Fibroblast of skin of scalp (primary cell): ENCODE results near the gene JAM3.
A peak's percentile ranks its signal among the peaks of the same experiment; 100 is the strongest.
"Not testable (repeated sequence)": the region's sequence is repeated elsewhere in the genome, so short reads cannot be mapped to it uniquely, and the experiment has no call there.

ENCODE experiments used
- DNase-seq: peaks from one replicate; pipeline ENCODE4 v3.0.0-alpha.2; 2013

Gene JAM3

DNA sequence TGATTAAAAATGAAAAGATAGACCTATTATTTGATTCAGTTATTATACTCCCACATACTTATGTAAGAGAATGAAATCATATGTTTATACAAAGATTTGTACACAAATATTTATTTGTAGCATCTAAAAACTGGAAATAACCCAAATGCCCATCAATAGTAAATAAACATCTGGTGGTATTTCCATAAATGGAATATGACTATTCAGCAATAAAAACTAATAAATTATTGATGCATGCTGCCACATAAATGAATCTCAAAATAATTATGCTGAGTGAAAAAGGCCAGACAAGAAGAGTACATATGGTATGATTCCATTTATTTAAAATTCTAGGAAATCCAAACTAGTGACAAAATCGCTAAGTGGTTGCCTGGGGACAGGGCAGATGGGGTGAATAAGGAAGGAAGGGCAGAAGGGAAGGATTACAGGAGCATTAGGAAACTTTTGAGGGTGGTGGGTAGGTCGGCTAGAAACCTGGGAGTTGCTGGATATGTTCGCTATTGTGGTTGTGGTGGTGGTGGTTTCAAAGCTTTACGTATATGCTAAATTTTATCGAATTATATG lies 41.5 kb downstream of the JAM3 start:
- DNase-seq = no peak

DNA sequence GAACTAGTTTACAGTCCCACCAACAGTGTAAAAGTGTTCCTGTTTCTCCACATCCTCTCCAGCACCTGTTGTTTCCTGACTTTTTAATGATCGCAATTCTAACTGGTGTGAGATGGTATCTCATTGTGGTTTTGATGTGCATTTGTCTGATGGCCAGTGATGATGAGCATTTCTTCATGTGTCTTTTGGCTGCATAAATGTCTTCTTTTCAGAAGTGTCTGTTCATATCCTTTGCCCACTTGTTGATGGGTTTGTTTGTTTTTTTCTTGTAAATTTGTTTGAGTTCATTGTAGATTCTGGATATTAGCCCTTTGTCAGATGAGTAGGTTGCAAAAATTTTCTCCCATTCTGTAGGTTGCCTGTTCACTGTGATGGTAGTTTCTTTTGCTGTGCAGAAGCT lies 44.9 kb downstream of the JAM3 start:
- not testable (repeated sequence) for DNase-seq

GRCh38 chr11:134116210-134116609 lies 47.3 kb downstream of the JAM3 start:
- no peak for DNase-seq

- DNase-seq = no peak
These were observed 49.1 kb downstream of the JAM3 start for GRCh38 chr11:134118006-134118405.

- DNase-seq = peak; percentile 29
These were observed 50.2 kb downstream of the JAM3 start for GRCh38 chr11:134119094-134119493.

GRCh38 chr11:134120143-134120850 lies 51.4 kb downstream of the JAM3 start:
- DNase-seq = peak; percentile 74

- peak; percentile 41 for DNase-seq
These were observed 52.2 kb downstream of the JAM3 start for GRCh38 chr11:134120921-134121526.

DNA sequence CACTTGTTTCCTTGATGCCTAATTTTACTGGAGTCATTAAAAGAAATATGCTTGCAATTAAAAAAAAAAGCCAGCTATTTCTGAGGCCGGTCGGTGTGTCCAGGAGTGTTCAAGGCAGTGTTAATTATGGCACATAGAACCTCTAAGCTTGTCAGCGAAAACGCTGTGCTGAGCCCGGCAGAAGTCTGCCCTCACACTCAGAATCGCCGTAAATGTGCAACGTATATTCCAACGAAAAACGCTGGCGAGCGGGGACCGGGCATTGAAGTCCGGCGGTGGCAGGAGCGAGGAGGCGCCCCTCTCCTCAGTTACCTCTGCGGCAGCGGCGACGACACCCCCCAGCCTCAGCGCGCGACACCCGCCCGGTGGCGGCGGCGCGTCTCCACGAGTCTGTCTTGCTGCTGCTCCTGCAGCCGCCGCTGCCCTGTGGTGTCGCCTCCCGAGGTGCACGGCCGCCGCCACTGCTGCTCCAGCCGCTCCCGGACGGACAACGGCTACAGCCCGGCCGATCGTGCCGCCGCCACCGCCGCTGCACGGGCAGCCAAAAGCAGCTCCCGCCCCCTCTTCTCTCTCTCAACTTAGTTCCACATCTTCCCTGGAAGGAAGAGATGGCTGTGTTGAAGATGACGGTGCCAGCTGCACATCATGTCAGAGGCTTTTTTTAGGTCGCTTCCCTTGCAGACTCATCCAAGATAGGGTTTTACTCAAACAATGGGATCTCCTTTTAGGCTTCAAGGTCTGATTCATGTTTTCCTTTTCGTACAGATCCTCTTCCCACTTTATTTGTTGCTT lies 56.0 kb downstream of the JAM3 start:
- DNase-seq = peak; percentile 31

DNA sequence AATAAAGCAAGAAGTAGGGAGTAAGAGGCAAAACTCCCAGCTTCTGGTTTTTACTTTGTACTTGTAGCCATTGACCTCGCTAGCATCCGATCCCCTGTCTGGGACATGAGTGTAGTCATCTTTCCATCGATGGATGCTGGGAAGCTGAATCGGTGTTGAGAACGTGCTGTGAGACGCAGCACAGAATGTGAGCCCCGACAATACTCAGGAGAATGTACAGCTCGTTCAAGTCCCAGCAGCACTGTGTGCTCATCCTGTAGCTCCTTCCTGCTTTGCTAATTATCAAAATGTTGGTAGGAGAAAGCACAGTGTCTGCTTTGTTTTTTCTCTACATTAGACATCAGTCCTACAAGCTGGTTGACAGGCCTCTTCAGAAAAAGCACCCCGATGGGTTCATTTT lies 56.6 kb downstream of the JAM3 start:
- no peak for DNase-seq

- DNase-seq = peak; percentile 82
These were observed 57.4 kb downstream of the JAM3 start for GRCh38 chr11:134126217-134126822.

- DNase-seq = no peak
These were observed 62.9 kb downstream of the JAM3 start for GRCh38 chr11:134131628-134132244.

DNA sequence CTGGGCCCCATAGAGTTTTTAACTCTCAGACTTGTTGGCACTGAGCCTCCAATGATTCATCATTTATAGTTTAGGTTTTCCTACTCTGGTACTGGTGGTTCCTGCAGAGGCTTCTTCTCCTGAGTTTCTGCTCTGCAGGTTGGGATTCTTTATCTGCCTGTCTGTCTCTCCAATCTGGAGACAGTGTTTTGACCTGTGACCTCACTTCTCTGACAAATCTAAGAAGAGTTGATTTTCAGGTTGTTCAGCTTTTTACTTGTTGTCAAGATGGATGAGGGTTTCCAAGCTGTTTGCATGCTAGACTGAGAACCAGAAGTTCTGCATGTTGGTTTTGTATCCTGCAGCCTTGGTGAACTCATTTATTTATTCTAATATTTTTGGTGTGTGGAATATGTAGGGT lies 63.9 kb downstream of the JAM3 start:
- DNase-seq = no peak

DNA sequence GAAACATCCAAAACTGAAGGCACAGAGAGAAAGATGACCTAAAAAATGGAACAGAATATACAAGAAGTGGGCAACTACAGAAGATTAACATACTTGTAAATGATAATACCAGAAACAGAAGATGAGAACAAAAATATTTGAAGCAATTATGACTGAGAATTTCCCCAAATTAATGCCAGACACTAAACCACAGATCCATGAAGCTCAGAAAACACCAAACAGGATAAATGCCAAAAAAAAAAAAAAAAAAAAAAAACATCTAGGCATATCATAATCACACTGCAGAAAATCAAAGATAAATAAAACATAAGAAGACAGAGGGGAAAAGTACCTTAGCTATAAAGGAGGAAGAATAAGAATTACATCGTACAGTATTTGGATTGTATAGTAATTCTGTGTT lies 65.3 kb downstream of the JAM3 start:
- DNase-seq = no peak

- DNase-seq = peak; percentile 63
These were observed 69.5 kb downstream of the JAM3 start for GRCh38 chr11:134138376-134138775.

- no peak for DNase-seq
These were observed 70.5 kb downstream of the JAM3 start for GRCh38 chr11:134139303-134139872.

DNA sequence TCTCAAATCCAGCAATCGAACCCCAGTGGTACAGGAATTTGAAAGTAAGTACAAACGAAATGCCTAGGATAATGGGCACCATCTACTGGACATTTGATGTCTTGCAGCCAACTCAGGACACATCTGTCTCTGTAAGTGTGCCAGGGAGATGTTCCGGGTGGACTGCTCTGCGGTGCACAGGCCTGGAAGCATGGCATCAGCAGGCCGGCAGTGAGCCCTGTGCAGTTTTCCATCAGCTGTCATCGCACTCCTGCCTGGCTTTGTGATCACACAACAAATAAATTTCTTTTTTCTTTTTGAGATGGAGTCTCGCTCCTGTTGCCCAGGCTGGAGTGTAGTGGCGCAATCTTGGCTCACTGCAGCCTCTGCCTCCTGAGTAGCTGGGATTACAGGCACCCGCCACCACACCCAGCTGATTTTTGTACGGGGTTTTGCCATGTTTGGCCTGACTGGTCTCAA lies 71.0 kb downstream of the JAM3 start:
- DNase-seq = peak; percentile 80

- DNase-seq = no peak
These were observed 72.2 kb downstream of the JAM3 start for GRCh38 chr11:134140961-134141490.

DNA sequence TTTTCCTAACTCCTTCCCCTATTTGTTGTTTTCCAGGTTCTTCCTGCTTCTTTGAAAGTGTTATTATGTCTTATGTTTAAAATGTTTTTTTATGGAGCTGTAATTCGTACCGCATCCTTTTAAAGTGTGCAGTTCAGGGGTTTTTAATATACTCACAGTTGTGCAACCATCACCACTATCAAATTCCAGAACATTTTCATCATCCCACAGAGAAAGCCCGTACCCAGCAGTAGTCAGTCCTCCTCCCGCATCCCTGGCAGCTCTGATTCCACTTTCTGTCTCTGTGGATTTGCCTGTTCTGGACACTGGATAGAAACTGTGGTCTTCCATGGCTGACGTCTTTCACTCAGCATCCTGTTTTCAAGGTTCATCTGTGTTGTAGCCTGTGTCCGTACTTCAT lies 73.7 kb downstream of the JAM3 start:
- DNase-seq = peak; percentile 32

DNA sequence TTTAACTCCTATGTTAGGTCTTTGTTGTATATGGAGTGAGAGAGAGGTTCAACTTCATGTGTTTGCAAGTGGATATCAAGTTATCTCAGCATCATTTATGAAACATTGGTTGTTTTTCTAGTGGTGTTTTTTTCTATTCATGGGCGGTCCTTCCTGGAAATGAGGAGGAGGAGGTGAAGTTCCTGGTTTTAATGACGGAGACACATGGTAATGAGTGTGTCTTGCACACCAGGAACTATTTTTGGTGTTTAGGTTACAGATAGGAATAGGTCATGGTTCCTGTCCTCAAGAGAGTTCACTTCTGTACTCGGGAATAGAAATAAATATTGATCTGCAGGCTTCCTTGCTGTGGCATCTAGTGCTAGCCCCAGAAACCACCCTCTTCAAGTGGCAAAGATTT lies 74.9 kb downstream of the JAM3 start:
- no peak for DNase-seq

DNA sequence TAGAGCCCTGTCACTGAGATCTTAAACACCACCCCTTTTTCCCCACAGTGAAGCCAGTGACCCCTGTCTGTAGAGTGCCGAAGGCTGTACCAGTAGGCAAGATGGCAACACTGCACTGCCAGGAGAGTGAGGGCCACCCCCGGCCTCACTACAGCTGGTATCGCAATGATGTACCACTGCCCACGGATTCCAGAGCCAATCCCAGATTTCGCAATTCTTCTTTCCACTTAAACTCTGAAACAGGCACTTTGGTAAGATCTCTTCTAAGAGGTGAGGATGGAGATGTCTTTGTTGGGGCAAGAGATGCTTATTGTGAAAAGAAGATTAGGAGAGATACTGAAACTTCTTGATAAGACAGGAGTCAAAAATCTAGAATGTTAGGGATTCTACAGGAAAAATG lies 75.9 kb downstream of the JAM3 start:
- DNase-seq = no peak

GRCh38 chr11:134145715-134146114 lies 76.8 kb downstream of the JAM3 start:
- DNase-seq = no peak

DNA sequence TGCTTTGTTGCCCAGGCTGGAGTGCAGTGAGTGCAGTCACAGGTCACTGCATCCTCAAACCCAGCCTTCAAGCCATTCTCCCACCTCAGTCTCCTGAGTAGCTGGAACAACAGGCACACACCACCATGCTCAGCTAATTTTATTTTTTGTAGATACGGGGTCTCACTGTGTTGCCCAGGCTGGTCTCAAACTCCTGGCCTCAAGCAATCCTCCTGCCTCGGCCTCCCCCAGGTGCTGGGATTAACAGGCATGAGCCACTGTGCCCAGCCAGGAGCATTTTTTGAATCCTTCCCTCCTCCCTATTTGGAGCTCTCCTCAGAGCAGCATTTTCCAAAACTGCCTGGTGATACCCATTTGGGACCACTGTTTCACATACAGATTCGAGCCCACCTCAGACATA lies 77.7 kb downstream of the JAM3 start:
- no peak for DNase-seq
